DND-41 (cell line): ENCODE results near the gene IGFBP6.

Source experiments
- ATAC-seq: fragments of 200-7000 bp; cut with Tn5 transposase; 3 replicates; pipeline ENCODE4 v1.9.1; 2021; ENCODE audit warnings: low read depth; ENCODE audit not compliant: insufficient read depth
- DNase-seq: peaks from one replicate; pipeline ENCODE4 v3.0.0-alpha.2; 2020
- H2AFZ ChIP-seq: 2 replicates; pipeline ENCODE4 v1.6.0; 2012; ENCODE audit warnings: low read depth, low read length
- H3K27ac ChIP-seq: 2 replicates; pipeline ENCODE4 v1.5.1; 2012; ENCODE audit warnings: low read length, inconsistent platforms
- H3K27me3 ChIP-seq: fragments of 200-600 bp; sonication (generic); 2 replicates; pipeline ENCODE4 v1.6.0; 2012; ENCODE audit warnings: low read length, mild to moderate bottlenecking, inconsistent platforms; ENCODE audit not compliant: insufficient read depth, poor library complexity
- H3K36me3 ChIP-seq: 2 replicates; pipeline ENCODE4 v1.5.1; 2012; ENCODE audit warnings: low read length, inconsistent platforms; ENCODE audit not compliant: insufficient read depth
- H3K4me1 ChIP-seq: 2 replicates; pipeline ENCODE4 v1.5.1; 2012; ENCODE audit warnings: mild to moderate bottlenecking, low read length; ENCODE audit not compliant: insufficient read depth
- H3K4me2 ChIP-seq: 2 replicates; pipeline ENCODE4 v1.6.0; 2012; ENCODE audit warnings: mild to moderate bottlenecking, moderate library complexity, low read length, inconsistent platforms; ENCODE audit not compliant: insufficient read depth
- H3K4me3 ChIP-seq, 2 experiments: fragments of 200-600 bp in 1 of 2; shearing (Covaris generic) in 1 of 2; 2 replicates each; pipeline ENCODE4 v1.5.1; 2012 to 2016; ENCODE audit warnings: inconsistent platforms in 2 of 2, low read length in 2 of 2, mild to moderate bottlenecking in 2 of 2, low read depth in 1 of 2, moderate library complexity in 1 of 2
- H3K79me2 ChIP-seq: 2 replicates; pipeline ENCODE4 v1.6.0; 2012; ENCODE audit warnings: low read length, inconsistent platforms; ENCODE audit not compliant: insufficient read depth
- H3K9ac ChIP-seq: 2 replicates; pipeline ENCODE4 v1.6.0; 2012; ENCODE audit warnings: low read depth, mild to moderate bottlenecking, inconsistent platforms, low read length, moderate library complexity
- H3K9me3 ChIP-seq: 2 replicates; pipeline ENCODE4 v1.5.1; 2012; ENCODE audit warnings: low read length, moderate library complexity, mild to moderate bottlenecking, inconsistent platforms; ENCODE audit not compliant: insufficient read depth, severe bottlenecking
- H4K20me1 ChIP-seq: 2 replicates; pipeline ENCODE4 v1.6.0; 2012; ENCODE audit warnings: low read length; ENCODE audit not compliant: insufficient read depth
- EZH2 ChIP-seq: IDR thresholded peaks from 3 replicates; pipeline ENCODE4 v1.6.1; 2012; ENCODE audit warnings: borderline replicate concordance, low read depth, mild to moderate bottlenecking, moderate library complexity, low read length, inconsistent platforms; ENCODE audit not compliant: severe bottlenecking
- TF ChIP-seq, protein P1 (sequence below): IDR thresholded peaks from 2 replicates; pipeline ENCODE4 v1.5.1; 2012; ENCODE audit warnings: borderline replicate concordance, low read length, moderate library complexity, mild to moderate bottlenecking; ENCODE audit not compliant: poor library complexity, severe bottlenecking; ENCODE audit errors: extremely low read depth

Gene IGFBP6

DNA sequence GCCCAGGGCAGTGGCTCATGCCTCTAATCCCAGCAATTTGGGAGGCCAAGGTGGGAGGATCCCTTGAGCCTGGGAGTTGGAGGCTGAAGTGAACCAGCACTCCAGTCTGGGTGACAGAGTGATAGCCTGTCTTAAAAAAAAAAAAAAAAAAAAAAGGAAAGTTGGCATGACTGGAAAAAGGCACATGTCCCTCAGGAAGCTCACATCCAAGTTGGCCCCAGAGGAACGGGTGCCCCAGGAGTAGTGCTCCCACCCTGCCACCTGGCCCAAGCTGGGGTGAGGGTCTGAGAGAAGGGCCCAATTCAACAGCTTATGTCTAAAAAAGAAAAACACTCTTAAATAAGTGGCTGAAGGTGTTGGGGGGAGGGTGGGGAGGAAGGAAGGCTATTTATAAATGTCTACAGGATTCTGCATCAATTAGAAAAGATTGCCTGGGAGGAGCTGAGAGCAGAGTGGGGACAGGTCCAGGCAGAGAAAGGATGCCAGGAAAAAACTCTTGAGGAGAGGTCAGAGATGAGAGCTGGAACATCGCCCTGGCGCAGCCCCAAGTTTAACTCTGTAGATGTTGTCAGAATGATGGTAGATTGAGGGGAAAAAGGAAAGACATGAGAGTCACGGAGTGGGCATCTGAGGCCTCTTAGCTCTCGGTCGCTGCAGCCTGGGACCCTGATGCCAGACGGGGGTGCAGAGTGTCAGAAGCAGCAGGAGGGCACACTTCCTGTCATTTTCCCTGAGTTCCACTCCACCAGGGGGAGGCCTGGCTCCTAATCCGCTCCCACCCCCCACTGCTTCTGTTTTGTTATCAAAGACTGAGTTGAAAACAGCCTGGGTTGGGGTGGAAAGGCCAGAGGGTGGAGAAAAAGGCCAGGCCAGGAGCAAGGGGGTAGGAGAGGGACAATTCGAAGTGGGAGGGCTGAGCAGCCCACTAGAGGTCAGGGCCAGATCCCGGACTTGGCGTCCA is 25.6 kb upstream of the IGFBP6 start:
- no peak overlapping the region for H3K27ac ChIP-seq
- no peak for DNase-seq
- H2AFZ ChIP-seq, result no peak overlapping the region
- TF ChIP-seq, protein P1, sequence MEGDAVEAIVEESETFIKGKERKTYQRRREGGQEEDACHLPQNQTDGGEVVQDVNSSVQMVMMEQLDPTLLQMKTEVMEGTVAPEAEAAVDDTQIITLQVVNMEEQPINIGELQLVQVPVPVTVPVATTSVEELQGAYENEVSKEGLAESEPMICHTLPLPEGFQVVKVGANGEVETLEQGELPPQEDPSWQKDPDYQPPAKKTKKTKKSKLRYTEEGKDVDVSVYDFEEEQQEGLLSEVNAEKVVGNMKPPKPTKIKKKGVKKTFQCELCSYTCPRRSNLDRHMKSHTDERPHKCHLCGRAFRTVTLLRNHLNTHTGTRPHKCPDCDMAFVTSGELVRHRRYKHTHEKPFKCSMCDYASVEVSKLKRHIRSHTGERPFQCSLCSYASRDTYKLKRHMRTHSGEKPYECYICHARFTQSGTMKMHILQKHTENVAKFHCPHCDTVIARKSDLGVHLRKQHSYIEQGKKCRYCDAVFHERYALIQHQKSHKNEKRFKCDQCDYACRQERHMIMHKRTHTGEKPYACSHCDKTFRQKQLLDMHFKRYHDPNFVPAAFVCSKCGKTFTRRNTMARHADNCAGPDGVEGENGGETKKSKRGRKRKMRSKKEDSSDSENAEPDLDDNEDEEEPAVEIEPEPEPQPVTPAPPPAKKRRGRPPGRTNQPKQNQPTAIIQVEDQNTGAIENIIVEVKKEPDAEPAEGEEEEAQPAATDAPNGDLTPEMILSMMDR, result no peak
- no peak for TF ChIP-seq EZH2
- no peaks in the 10 kb centered on the region for H3K79me2 ChIP-seq
- H3K4me2 ChIP-seq, result no peak overlapping the region
- H3K4me3 ChIP-seq, result no peak overlapping the region
- H3K36me3 ChIP-seq, result peaks cover 48% of the 10 kb centered on the region
- H3K4me1 ChIP-seq, result no peaks in the 10 kb centered on the region
- H3K9me3 ChIP-seq, result no peaks in the 10 kb centered on the region
- ATAC-seq, result no peak
- no peaks in the 10 kb centered on the region for H3K27me3 ChIP-seq
- H3K9ac ChIP-seq, result no peak overlapping the region
- peaks cover 4% of the 10 kb centered on the region; the same call in 1 of the 2 replicates for H4K20me1 ChIP-seq

DNA sequence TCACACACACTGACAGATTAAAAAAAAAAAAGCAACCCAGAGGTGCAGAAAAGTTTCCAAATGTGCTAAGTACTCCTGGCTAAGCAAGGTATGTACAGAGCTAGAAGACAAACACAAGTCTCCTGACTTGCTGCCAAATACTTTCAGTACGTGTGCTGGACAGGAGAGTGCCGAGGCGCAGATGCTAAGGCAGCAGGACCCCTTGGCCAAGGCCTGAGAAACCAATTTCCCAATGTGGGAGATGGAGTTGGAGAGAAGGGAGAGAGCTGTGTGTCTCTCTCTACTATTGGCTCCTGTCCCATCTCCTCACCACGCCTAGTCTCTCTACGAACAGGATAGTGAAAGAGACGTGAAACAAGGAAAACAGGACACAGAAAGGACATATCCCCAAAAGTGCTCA is 23.6 kb upstream of the IGFBP6 start:
- H3K4me1 ChIP-seq, result peaks cover 13% of the 10 kb centered on the region

DNA sequence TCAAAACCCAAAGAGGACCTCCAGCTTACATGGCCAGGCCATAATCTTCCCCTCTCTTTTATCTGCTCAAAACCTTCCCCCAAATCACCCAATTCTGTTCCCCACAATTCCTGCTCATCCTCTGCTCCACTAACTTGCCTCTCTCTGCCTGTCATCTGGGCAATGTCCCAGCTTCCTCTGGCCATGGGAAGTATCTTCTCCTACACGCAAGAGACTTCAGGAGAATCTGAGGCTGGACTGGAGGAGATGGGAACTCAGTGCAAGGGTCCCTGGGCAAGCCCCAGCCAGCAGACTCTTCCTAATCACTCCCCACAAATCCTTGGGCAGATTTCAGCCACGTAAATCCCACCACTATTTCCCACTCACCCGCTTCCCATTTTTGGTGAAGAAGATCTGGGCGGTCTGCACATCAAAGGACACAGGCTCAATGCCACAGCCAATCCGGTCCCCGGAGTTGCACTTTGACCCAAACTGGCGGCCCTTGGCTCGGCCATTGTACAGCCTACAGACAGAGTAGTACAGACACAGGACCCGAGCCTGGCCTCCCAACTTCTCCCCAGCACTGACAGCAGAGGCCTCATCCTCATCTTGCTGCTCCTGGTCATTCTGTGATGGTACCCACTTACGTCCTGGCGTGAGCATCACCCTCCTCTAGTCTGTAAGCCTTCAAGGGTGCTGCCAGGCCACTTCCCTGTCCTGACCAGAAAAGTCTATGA is 23.0 kb upstream of the IGFBP6 start:
- 0 out of 2 replicates have a peak, but pooled peaks cover under 1% of the 10 kb centered on the region for H4K20me1 ChIP-seq
- ATAC-seq (no peak), DNase-seq (no peak)
- H3K36me3 ChIP-seq, result peaks cover 44% of the 10 kb centered on the region
- H3K27ac ChIP-seq, result no peak overlapping the region
- H3K4me3 ChIP-seq, result no peak overlapping the region
- H2AFZ ChIP-seq, result no peak overlapping the region
- TF ChIP-seq, protein P1, result no peak
- no peak for TF ChIP-seq EZH2
- no peaks in the 10 kb centered on the region for H3K9me3 ChIP-seq
- H3K79me2 ChIP-seq, result peaks cover 9% of the 10 kb centered on the region
- H3K27me3 ChIP-seq, result no peaks in the 10 kb centered on the region
- H3K4me2 ChIP-seq, result no peak overlapping the region
- H3K4me1 ChIP-seq, result peaks cover 13% of the 10 kb centered on the region
- no peak overlapping the region for H3K9ac ChIP-seq

More for the DNA sequence above, 23.6 kb upstream of the IGFBP6 start:
- H3K9me3 ChIP-seq, result no peaks in the 10 kb centered on the region
- H3K36me3 ChIP-seq, result peaks cover 46% of the 10 kb centered on the region
- H3K4me2 ChIP-seq, result no peak overlapping the region
- H3K79me2 ChIP-seq, result peaks cover 9% of the 10 kb centered on the region
- ATAC-seq, result no peak
- no peaks in the 10 kb centered on the region for H3K27me3 ChIP-seq
- no peak overlapping the region for H3K4me3 ChIP-seq
- no peak for DNase-seq
- peaks cover 4% of the 10 kb centered on the region; the same call in 1 of the 2 replicates for H4K20me1 ChIP-seq
- no peak overlapping the region for H3K9ac ChIP-seq
- no peak overlapping the region for H3K27ac ChIP-seq
- TF ChIP-seq EZH2, result no peak
- TF ChIP-seq, protein P1, result no peak
- no peak overlapping the region for H2AFZ ChIP-seq
